ENCODE measurements around the gene SMTN. TPM values are rescaled to one million over a fixed set of nuclear protein-coding genes. Genes with fewer than 3 reads are reported as not detected.

SMTN gene
- polyA plus RNA-seq, 1 of the 3 experiments (the other 2 are of a cell fraction), result 30.4 TPM

DNA sequence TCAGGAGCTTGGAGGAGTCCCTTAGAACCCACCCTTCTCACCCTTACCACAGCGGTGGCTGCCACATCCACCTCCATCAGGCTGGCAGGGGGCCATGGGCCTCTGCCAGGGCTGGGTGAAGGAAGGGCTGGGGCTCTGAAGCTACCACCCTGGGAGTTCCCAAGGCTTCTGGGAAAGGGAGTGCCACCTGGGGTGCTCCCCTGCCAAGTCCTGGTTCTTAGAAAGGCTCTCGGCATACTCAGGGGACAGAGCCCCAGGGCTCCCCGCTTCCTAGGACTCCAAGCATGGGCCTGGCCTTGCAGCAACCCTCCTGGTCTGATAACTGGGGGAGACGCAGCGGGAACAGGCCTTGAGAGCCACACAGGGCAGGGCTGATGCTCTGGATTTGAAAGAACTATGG is 59.6 kb downstream of the SMTN start:
- H3K9ac ChIP-seq, result no peak overlapping the region
- H2AFZ ChIP-seq (ENCODE audit: low read depth), result no peak overlapping the region
- ChIA-PET CTCF (interaction anchor here (0.6 to 5.0 kb wide), 7 partner anchors 8 to 71 kb away, joined by 3 to 22 read pairs (median 6); partner anchors contain the start of gene SELENOM), POLR2A (no interaction called here)
- no peak overlapping the region for H3K4me3 ChIP-seq (ENCODE audit: low read depth in 2 of 2, low read length in 1 of 2)
- peaks cover 0 to 32% of the 10 kb centered on the region in 2 experiments; a peak in 2 of 4 replicates for H3K4me1 ChIP-seq (ENCODE audit: control insufficient read depth in 1 of 2, insufficient read depth in 2 of 2, low read depth in 1 of 2, low read length in 1 of 2)
- H3K9me2 ChIP-seq, result no peaks in the 10 kb centered on the region
- H3K36me3 ChIP-seq (replicated peaks in 1 of 2; ENCODE audit: control insufficient read depth in 1 of 2, insufficient read depth in 2 of 2, low read length in 1 of 2), result no peaks in the 10 kb centered on the region
- H3F3A ChIP-seq (replicated peaks; ENCODE audit: insufficient read depth), result no peaks in the 10 kb centered on the region
- no peak overlapping the region for H3K4me2 ChIP-seq
- peaks cover 4% of the 10 kb centered on the region; the same call in 1 of the 2 replicates for H3K27me3 ChIP-seq (ENCODE audit: insufficient read depth)
- no peak overlapping the region for H3K27ac ChIP-seq (ENCODE audit: low read depth in 2 of 2, low read length in 1 of 2)
- no peaks in the 10 kb centered on the region for H3K9me3 ChIP-seq
- DNase-seq, result peak; percentile 15
- 84% methylated on average over 3 of the region's 5 CpGs for WGBS (ENCODE audit: low lambda C conversion rate)
- H3K79me2 ChIP-seq (ENCODE audit: insufficient read depth), result no peaks in the 10 kb centered on the region
- no peaks in the 10 kb centered on the region for H4K20me1 ChIP-seq (ENCODE audit: insufficient read depth)
- TF ChIP-seq NRF1 (IDR thresholded peaks at IDR 0.05; ENCODE audit: low read depth, low read length) (no peak), NFIC (IDR thresholded peaks at IDR 0.05; ENCODE audit: borderline replicate concordance) (no peak), FOSL2 (IDR thresholded peaks at IDR 0.05; ENCODE audit: borderline replicate concordance, low read depth) (no peak), FOXM1 (IDR thresholded peaks at IDR 0.05; ENCODE audit: low read depth) (no peak), TCF12 (IDR thresholded peaks at IDR 0.05) (no peak), RXRA (IDR thresholded peaks at IDR 0.05; ENCODE audit: borderline replicate concordance, low read depth) (no peak), TAF1 (IDR thresholded peaks at IDR 0.05; ENCODE audit: borderline replicate concordance, low read depth, low read length) (no peak), TEAD4 (IDR thresholded peaks at IDR 0.05; ENCODE audit: borderline replicate concordance, insufficient read depth) (no peak), RCOR1 (IDR thresholded peaks at IDR 0.05; ENCODE audit: low read length) (no peak), GATA2 (CRISPR knock-in tag; IDR thresholded peaks at IDR 0.05) (no peak), FOXJ3 (CRISPR knock-in tag; IDR thresholded peaks at IDR 0.05) (no peak), SMC3 (IDR thresholded peaks at IDR 0.05; ENCODE audit: low read depth, low read length) (no peak), MEF2A (IDR thresholded peaks at IDR 0.05; ENCODE audit: borderline replicate concordance, low read depth) (no peak), EZH2phosphoT487 (IDR thresholded peaks at IDR 0.05; ENCODE audit: borderline replicate concordance, low read depth) (no peak)
- TF ChIP-seq, protein P1, sequence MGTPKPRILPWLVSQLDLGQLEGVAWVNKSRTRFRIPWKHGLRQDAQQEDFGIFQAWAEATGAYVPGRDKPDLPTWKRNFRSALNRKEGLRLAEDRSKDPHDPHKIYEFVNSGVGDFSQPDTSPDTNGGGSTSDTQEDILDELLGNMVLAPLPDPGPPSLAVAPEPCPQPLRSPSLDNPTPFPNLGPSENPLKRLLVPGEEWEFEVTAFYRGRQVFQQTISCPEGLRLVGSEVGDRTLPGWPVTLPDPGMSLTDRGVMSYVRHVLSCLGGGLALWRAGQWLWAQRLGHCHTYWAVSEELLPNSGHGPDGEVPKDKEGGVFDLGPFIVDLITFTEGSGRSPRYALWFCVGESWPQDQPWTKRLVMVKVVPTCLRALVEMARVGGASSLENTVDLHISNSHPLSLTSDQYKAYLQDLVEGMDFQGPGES (IDR thresholded peaks at IDR 0.05; ENCODE audit: low read depth, low read length), result no peak
- TF ChIP-seq, protein P2, sequence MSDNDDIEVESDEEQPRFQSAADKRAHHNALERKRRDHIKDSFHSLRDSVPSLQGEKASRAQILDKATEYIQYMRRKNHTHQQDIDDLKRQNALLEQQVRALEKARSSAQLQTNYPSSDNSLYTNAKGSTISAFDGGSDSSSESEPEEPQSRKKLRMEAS (IDR thresholded peaks at IDR 0.05; ENCODE audit: low read depth), result no peak
- TF ChIP-seq, protein P3, sequence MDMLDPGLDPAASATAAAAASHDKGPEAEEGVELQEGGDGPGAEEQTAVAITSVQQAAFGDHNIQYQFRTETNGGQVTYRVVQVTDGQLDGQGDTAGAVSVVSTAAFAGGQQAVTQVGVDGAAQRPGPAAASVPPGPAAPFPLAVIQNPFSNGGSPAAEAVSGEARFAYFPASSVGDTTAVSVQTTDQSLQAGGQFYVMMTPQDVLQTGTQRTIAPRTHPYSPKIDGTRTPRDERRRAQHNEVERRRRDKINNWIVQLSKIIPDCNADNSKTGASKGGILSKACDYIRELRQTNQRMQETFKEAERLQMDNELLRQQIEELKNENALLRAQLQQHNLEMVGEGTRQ (IDR thresholded peaks at IDR 0.05; ENCODE audit: borderline replicate concordance, low read depth, low read length), result no peak

Data from SK-N-SH (cell line).